ENCODE data around the gene SH3BGRL2.

Gene SH3BGRL2

DNA sequence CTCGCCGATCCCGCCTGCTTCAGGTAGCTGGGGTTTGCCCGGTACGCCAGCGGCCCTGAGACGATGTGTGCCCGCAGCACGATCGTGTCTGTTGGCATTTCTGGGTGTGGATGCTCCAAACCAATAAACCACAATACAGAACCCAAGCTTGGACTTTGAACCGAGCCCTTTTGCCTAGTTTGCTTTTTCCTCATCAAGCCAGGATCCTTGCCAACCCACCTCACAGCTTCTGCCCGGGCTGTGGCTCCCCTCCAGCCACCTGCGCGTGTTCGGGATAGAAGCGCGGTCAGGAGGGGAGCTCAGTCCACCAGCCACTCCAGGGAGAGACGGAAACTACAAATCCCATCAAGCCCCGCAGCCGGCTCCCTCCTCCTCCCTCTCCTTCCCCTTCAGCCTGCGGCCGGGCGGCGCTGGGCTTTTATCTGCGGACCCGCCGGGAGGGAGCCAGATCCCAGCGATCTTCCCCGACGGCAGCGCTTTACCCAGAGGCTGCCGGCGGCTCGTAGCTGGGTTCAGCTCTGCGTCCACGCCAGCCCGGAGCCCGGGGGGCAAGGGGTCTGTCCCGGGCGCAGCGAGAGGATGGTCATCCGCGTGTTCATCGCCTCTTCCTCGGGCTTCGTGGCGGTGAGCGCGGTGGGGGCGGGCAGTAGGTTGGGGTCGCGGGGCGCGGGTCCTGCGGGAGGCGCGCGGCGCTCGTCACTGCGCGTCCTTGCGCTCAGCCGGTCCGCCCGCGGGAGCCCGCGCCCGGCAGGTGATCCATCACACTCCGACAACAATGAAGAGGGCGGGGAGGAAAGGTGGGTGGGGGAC is at the start of gene SH3BGRL2:
Gene SH3BGRL2 (plus strand): TSS at position 447 of the 810 bp plus-strand sequence. CDS start 133 bp downstream, at position 580.
- no peak for DNase-seq (ENCODE audit: low read depth in 2 of 2, low spot score in 1 of 2)

DNA sequence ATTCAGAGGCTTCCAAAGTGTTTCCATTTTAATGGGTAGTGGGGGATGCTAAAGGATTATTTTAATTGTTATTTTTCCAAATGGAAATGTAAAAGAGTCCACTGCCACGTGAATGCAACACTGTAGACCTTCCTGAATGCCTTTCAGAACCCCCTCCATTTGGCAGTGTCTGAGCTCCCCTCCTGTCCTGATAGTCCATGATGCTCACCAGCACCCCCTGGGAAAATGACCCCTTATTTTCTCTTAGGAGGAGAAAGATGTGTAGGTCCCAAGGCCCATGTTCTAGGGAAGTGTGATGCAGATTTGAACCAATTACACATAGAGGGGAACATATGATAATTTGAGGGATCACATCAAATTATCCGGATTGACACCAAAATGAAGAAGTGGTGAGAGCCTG is 46.8 kb upstream of the SH3BGRL2 start:
- no peak for DNase-seq (ENCODE audit: low read depth in 2 of 2, low spot score in 1 of 2)

DNA sequence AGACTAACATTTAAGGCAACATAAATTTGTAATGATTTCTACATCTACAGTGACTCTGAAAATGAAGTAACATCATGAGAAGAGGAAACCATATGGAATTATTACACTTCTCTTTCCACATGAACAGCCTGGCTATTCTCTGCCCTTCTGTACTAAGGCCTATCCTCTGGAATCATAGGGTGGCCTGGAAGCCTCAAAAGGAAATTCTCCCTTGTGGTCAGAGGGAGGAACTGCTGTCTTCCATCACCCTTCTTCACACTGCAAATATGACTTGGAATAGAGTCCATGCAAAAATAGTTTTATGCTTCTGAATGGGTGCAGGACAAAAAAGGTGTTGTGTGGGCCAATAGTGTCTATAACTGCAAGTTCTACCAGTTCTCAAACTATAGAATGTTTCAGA is 44.6 kb upstream of the SH3BGRL2 start:
- DNase-seq (ENCODE audit: low read depth in 2 of 2, low spot score in 1 of 2) = no peak

DNA sequence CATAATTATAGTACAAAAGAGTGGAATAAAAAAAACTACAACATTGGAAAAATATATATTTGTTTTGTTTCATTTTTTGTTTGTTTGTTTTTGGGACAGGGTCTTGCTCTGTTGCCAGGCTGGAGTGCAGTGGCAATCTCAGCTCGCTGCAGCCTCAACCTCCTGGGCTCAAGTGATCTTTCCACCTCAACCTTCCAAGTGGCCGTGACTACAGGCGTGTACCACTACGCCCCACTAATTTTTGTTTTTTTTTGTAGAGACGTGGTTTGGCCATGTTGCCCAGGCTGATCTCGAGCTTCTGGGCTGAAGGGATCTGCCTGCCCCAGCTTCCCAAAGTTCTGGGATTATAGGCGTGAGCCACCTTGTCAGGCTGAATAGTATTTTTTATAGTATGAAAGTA is 41.4 kb upstream of the SH3BGRL2 start:
- DNase-seq (ENCODE audit: low read depth in 2 of 2, low spot score in 1 of 2) = no peak

DNA sequence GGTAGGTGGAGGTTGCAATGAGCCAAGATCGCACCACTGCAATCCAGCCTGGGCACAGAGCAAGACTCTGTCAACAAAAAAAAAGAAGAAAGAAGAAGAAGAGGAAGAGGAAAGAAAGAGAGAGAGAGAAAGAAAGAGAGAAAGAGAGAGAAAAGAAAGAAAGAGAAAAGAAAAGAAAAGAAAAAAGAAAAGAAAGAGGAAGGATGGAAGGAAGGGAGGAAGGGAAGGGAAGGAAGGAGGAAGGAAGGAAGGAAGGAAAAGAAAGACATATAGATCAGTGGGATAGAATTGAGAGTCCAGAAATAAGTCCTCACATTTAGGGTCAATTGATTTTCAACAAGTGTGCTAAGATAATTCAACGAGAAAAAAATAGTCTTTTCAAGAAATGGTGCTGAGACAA is 34.0 kb upstream of the SH3BGRL2 start:
- no peak for DNase-seq (ENCODE audit: low read depth in 2 of 2, low spot score in 1 of 2)

DNA sequence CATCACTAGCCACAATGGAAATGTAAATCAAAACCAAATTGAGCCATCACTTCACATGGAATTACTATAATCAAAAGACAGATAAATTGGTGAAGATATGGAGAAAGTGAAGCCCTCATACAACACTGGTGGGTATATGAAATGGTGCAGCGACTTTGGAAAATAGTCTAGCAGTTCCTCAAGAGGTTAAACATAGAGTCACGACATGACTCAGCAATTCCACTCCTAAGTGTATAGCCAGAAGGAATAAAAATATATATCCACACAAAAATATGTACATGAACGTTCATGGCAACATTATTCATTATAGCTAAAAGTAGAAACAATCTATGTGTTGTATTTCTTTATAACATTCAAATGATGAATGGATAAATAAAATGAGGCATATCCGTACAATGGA is 33.1 kb upstream of the SH3BGRL2 start:
- DNase-seq (ENCODE audit: low read depth in 2 of 2, low spot score in 1 of 2) = no peak

DNA sequence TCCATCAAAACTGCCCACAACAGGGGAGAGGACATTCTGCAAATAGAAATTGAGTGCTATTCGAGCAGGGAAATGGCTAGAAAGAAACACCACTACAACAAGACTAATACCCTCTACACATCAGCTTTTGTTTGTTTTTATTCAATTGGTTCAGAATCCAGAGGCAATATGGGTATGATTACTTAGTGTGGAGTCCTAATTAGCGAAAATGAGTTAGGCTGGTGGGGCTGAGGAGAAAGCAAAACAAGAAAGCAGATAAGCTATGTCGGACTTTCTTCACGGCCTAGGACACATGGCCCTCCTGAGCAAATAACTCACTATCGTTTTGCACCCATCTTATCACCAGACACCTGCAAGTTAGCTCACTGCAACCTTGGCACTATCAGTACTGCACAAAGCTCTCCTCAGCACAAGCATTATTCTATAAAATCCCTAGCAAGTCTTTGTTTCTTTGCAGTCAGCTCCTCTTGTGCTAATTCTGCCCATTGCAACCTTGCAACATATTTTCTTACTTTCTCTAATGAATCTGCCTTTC is 31.3 kb upstream of the SH3BGRL2 start:
- DNase-seq (ENCODE audit: low read depth in 2 of 2, low spot score in 1 of 2) = no peak

DNA sequence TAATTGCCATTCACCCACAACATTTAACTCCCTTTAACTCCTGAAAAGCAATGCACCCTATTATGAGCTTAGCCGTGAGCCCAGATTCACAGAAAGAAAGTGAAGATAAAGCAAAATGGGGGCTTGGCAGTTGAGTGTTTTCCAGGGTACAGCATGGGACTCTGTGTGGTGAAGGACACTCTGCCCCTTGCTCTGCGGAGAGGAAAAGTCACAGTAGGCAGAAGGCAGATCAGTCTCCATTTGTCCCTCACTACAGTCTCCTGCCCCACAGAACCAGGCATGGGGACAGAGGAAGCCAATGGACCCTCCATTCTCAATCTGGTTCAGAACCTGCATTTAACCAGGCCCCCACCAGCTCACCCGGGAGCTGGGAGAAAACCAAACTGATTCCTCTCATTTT is 30.8 kb upstream of the SH3BGRL2 start:
- no peak for DNase-seq (ENCODE audit: low read depth in 2 of 2, low spot score in 1 of 2)

DNA sequence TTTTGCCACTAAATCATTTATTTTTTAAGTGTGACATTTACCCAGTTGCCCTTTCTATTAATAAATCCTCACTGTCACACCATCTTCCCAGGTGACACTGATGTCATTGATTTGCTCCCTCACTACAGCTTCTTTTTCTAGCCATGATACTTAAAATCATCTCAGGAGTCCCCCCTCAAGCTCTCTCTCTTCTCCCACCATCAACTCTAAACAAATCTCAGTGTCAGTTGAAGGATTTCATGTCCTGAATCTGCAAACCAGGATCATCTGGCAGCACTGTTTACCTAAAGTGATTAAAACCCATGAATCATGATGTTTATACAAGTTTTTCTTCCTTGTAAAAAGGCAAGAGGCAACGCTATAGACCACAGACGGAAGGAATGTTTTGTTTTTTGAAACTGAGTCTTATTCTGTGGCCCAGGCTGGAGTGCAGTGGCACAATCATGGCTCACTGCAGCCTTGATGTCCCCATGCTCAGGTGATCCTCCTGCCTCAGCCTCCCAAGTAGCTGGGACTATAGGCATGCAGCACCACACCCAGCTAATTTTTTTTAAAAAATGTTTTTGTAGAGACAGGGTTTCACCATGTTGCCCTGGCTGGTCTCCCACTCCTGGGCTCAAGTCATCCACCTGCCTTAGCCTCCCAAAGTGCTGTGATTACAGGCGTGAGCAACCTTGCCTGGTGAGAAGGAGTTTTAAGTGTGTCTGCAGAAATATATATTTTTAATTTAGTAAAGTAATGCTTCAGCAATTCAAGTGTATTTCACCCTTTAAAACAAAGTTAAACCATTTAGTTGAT is 30.1 kb upstream of the SH3BGRL2 start:
- DNase-seq (ENCODE audit: low read depth in 2 of 2, low spot score in 1 of 2) = no peak

DNA sequence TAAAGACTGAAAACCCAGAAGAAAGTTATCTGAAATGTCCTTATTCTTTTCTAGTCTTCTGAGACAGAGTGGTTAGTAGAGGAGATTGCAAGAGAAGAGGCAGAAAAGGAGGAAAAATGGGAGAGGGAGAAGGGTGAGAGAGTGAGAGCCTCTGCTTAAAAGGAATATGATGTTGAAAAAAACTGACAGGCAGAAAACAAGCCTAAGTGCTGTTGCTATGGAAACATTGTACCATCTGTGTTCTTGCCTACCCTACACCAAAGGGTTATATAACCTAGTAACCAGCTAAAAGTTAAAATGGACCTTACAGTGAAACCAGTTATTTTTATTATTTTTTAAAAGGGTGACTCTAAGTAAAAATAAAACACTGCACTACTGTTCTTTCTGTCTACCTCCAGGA is 28.3 kb upstream of the SH3BGRL2 start:
- no peak for DNase-seq (ENCODE audit: low read depth in 2 of 2, low spot score in 1 of 2)

DNA sequence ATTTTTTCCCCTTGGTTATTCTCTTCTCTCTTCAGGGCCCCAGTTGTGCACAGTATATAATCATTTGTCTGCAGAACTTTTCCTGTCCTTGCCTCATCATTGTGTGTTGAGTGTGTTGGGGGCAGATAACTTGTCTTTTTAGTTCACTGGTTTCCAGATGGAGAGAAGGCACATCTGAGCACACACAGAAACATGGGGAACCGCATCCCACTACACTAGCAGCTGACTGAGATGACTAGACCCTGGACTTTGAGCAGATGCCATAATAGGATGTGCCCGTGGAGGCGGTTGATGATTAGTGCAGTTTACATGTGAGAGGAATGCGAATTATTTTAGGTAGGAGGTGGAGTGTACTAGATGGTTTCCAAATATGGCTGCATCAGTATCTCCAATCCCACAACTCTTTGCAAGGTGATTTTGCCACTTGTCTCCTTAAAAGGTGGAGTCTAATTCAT is 26.5 kb upstream of the SH3BGRL2 start:
- no peak for DNase-seq (ENCODE audit: low read depth in 2 of 2, low spot score in 1 of 2)

DNA sequence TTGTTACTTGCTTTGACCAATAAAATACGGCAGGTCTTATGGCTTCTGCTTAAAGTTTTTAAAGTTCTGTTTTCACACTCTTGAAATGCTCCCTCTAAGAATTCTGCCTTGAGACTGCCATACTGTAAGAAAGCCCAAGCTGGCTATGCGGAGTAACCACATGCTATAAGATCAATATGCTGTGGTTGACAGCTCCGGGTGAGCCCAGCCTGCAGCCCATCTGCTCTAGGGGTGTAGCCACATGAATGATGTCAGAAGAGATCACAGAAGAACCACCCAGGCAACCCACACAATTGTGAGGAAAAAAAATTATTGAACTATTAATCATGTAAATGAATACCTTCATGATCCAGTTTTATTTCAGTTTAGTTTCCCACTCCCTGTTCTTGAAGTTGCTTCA is 26.1 kb upstream of the SH3BGRL2 start:
- no peak for DNase-seq (ENCODE audit: low read depth in 2 of 2, low spot score in 1 of 2)

DNA sequence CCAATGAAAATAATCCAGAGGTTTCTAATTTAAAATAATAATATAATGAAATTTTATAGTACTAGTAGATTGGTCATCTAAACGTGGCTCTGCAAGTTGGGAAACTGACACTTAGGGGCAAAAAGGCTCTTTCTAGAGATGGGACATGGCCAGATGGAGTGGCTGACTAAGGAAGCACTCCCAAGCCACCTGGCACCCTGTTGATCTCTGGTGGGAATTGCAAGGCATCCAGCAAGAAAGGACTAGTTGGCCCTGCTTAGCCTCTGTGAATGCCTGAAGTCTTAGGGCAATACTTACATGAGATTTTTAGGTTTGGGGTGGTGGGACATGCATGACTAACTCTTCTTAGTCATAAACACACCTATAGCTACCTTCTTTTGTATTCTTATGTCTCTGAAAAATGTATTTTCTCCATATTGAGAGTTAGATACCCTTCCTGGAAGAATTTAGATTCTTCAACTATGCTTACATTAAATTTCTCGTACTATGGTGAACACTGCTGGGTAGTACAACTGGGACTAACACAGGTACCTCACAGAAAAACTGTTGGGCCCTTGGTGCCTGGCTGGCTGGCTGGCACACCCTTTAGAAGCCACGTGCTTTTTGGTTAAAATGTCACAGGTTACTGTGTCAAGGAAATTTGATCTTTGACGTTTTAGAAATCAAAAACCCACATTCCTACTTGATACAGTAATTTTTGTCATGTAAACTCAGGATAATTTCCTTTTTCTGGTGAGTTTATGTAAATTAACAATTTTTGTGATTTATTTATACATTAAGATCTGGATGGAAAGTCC is 25.0 kb upstream of the SH3BGRL2 start:
- DNase-seq (ENCODE audit: low read depth in 2 of 2, low spot score in 1 of 2) = no peak

DNA sequence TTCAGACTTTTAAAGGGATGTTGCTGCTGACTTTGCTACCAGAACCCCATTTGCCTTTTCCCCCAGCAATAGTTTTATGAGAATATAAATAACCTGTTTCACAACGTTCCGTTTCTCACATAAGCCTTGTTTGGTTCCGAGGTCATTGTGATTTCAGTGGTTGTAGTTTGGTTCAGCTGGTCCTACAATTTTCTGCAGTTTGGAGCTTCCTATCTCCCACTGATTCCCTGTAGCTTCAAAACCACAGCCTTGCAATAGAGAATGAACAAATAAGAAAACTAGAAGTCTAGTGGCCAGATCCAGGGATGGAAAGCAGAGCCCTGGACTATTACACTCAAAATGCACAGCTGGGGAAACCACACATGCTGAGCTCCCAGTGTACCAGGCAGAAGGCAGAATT is 24.1 kb upstream of the SH3BGRL2 start:
- DNase-seq (ENCODE audit: low read depth in 2 of 2, low spot score in 1 of 2) = no peak

DNA sequence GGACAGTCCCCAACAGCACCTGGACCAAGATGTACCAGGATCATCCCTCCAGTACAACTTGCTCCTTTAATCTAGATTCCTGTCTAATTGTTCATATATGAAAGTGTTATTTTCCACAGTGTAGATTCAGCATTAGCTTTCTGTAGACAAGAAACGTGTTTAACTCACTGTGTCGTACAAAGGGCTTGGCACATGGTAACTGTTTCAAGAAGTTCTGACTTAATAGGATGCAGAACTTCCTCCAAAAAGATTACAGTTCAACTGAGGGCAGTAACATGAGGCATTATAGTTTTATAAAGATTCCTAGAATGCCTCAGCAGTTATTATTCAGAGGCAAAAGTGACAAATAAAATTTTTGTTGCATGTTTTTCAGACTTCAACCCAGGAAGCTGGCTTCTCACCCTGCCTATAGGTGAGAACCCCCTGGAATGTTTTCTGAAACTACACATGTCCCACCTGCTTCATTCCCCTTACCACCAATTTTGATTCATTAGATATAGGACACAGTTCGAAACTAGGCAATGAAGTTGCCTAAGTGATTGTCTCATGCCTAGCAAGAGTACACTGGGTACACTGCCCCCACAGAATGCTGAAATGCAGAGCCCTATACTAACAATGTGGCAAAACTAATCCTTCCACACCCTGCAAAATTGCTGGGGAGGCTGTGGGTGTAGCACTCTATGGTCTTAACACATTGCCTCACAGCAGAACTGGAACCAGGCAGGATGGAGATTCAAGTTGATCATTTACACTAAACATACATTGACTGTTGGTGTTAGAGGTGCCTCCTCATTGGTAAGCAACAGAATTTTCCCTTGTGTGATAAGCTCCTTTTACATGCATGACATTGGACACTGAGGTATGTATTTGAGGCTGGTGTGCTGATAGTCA is 22.6 kb upstream of the SH3BGRL2 start:
- DNase-seq (ENCODE audit: low read depth in 2 of 2, low spot score in 1 of 2) = no peak

DNA sequence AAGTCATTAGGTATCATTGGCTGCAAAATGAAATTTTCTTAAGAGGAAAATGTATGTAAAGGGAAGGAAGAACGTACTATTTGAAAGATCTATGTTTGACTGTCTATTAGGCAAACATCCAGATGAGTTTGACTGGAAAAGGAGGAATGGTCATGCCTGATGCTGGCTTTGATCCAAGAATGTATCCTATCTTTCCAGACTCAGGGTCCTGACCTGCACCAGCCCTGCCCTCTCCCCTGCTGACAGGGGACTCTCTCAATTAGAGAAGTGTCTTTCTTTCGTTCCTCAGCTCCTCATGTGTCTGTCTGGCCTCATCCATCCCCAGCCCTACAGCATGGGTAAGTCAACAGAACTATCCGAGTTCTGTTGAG is 21.9 kb upstream of the SH3BGRL2 start:
- DNase-seq (ENCODE audit: low read depth in 2 of 2, low spot score in 1 of 2) = no peak

DNA sequence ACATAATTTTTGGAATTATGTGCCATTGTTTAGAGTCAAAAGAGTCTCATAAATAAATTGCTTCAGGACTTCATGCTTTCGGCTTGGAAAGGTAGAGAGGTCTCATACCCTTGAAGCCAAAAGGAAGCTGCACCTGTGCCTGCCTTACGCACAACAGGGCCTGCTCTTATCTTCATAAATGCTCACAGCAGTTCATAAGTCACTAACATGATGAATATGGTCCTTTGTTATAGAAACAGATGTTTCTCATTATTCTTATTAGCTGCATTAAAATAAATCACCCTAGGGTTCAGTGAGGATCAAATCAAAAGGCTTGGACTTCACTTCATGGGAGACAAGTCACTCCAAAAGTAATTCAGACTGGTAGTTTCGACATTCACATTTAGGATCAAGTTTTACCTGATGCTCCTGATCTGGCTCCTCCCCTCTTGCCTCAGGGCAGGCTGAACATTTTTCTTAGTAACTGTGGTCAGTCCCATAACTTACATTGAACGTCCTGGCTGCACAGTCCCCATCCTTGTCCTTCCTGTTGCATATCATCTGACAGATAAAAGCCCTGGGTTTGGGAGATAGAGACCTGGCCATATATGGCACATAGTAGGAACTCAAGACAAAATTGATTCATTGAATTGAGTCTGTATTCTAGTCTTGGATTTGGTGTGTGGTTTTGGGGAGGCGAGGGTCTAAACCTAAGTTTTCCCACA is 20.7 kb upstream of the SH3BGRL2 start:
- DNase-seq (ENCODE audit: low read depth in 2 of 2, low spot score in 1 of 2) = no peak

DNA sequence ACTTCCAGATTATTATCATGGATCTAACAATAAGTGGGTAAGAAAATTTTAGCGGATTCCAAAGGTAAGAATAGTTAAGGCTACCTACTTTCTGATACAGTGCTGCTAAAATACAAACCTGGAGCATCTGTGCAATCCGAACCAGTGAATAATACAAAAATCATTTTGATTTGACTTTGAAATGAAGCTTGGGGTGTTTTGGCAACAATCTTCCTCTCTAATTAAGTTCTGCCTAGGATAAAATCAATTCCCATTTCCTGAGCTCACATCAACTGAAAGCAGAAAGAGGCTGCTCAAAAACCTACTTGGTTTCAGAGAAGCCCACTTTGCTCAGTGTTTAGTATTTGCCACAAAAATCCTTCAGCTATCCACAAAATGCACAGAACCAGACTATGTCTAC is 18.7 kb upstream of the SH3BGRL2 start:
- DNase-seq (ENCODE audit: low read depth in 2 of 2, low spot score in 1 of 2) = no peak

DNA sequence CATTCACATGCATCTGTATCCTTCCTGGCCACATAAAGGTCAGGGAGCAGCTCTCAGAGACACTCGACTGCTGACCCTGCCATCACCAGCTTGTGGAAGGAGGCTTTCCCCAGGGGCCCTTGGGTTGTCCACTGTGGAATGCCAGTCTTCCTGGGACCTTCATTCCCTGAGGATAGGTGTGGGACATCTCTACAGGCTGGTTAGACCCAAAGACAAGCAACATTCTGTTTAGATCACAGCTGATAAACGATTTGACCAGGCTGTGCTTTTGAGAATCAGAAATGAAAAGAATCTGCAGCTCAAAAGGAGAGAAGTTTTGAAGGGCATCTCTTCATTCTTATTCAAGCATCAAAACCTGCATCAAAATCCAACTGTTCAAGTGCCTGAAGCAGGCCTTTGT is 18.2 kb upstream of the SH3BGRL2 start:
- no peak for DNase-seq (ENCODE audit: low read depth in 2 of 2, low spot score in 1 of 2)

DNA sequence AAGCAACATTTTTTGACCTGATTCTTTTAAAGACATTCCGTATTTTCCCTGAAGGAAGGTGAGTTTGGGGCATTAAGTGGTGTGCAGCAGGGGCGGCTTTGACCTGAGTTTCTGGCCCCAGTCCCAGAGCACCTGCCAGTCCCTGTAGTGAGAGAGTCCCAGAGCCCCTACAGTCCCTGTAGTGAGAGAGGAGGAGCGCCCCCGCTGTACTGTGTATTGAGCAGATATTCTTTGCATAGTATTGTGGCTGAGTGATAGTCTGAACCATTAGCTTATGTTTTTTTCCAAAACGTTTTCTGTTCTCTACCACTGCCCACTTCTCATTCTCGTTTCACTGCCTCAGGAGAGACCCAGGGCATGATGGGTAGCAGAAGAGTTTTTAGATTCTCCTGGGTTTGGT is 17.2 kb upstream of the SH3BGRL2 start:
- DNase-seq (ENCODE audit: low read depth in 2 of 2, low spot score in 1 of 2) = no peak
